PC-9 (cell line): ENCODE measurements around the gene DIP2C. TPM values are rescaled to one million over a fixed set of nuclear protein-coding genes. Genes with fewer than 3 reads are reported as not detected.

Experiments used
- BruUV-seq: library from RNA; stranded (reverse); fragments of 400-500 nt; replicated peaks from 2 replicates; lab custom pipeline; 2021; lab: Mats Ljungman, UMichigan
- CTCF ChIA-PET: fragments of 300-600 bp; sonication (Branson Sonifier 250); formaldehyde crosslinking; loops from one replicate; lab custom pipeline; 2022; ENCODE audit warnings: antibody characterized with exemption; lab: Charles Lee
- POLR2A ChIA-PET: fragments of 300-600 bp; sonication (Branson Sonifier 250); formaldehyde crosslinking; loops from one replicate; lab custom pipeline; 2022; ENCODE audit warnings: antibody characterized with exemption; ENCODE audit not compliant: unreplicated experiment; lab: Charles Lee
- DNase-seq, 2 experiments: peaks; one replicate each; pipeline versions ENCODE4 v3.0.0 to v3.0.0-alpha.2; 2015 to 2022; ENCODE audit warnings: mixed read lengths in 1 of 2
- H2AFZ ChIP-seq: fragments of 200-600 bp; sonication (generic); 2 replicates; pipeline ENCODE4 v1.8.1; 2017; ENCODE audit warnings: antibody characterized with exemption
- H3F3A ChIP-seq: fragments of 200-600 bp; sonication (generic); 2 replicates; pipeline ENCODE4 v1.8.1; 2017; ENCODE audit warnings: antibody characterized with exemption, mild to moderate bottlenecking, low read depth; ENCODE audit not compliant: insufficient read depth
- H3K27ac ChIP-seq: fragments of 200-600 bp; sonication (generic); 2 replicates; pipeline ENCODE4 v1.6.1; 2016; ENCODE audit warnings: mixed run types
- H3K27me3 ChIP-seq: fragments of 200-600 bp; sonication (generic); 2 replicates; pipeline ENCODE4 v1.6.1; 2016; ENCODE audit warnings: low read depth, mixed run types; ENCODE audit not compliant: insufficient read depth
- H3K36me3 ChIP-seq: fragments of 200-600 bp; sonication (generic); 2 replicates; pipeline ENCODE4 v1.6.1; 2016; ENCODE audit warnings: low read depth, mixed run types
- H3K4me1 ChIP-seq: fragments of 200-600 bp; sonication (generic); replicated peaks from 2 replicates; pipeline ENCODE4 v1.6.1; 2016; ENCODE audit warnings: mixed run types; ENCODE audit not compliant: insufficient read depth
- H3K4me2 ChIP-seq: fragments of 200-600 bp; sonication (generic); 2 replicates; pipeline ENCODE4 v1.6.1; 2017; ENCODE audit warnings: mixed run types
- H3K4me3 ChIP-seq: fragments of 200-600 bp; sonication (generic); 2 replicates; pipeline ENCODE4 v1.6.1; 2016; ENCODE audit warnings: mixed run types
- H3K79me2 ChIP-seq: fragments of 200-600 bp; sonication (generic); 2 replicates; pipeline ENCODE4 v1.6.1; 2017; ENCODE audit warnings: low read depth, mixed run types
- H3K9me2 ChIP-seq: fragments of 200-600 bp; sonication (generic); 2 replicates; pipeline ENCODE4 v1.8.1; 2017; ENCODE audit warnings: mild to moderate bottlenecking; ENCODE audit not compliant: insufficient read depth
- H3K9me3 ChIP-seq: fragments of 200-600 bp; sonication (generic); 2 replicates; pipeline ENCODE4 v1.8.1; 2016; ENCODE audit warnings: low read depth; ENCODE audit not compliant: insufficient read depth
- H4K20me1 ChIP-seq: fragments of 200-600 bp; sonication (generic); 2 replicates; pipeline ENCODE4 v1.8.1; 2017; ENCODE audit not compliant: insufficient read depth
- CTCF ChIP-seq: fragments of 200-600 bp; sonication (generic); conservative IDR thresholded peaks from 2 replicates; pipeline ENCODE4 v1.6.1; 2017; ENCODE audit warnings: mixed run types, antibody characterized with exemption, mild to moderate bottlenecking, moderate library complexity
- EZH2 ChIP-seq: fragments of 200-600 bp; sonication (generic); IDR thresholded peaks from 2 replicates; pipeline ENCODE4 v1.8.0; 2017; ENCODE audit warnings: antibody characterized with exemption, low read depth
- intact Hi-C: fragments of 100-400 bp; cut with micrococcal nuclease; formaldehyde crosslinking; loops from one replicate; pipeline ENCODE4 v1.10.0; 2022; ENCODE audit not compliant: unreplicated experiment
- total RNA-seq: library from RNA; stranded (reverse); gene quantifications from 2 replicates; pipeline ENCODE4 v1.2.3, GENCODE V29; 2021

DIP2C gene
- total RNA-seq, 1 experiment from 2014 or later, result 0.83 TPM

- Histone ChIP-seq H3K4me1 (no peaks in the 10 kb centered on the region), H3K27ac (no peak overlapping the region), H3K9me3 (no peaks in the 10 kb centered on the region), H3K9me2 (no peaks in the 10 kb centered on the region), H3F3A (no peaks in the 10 kb centered on the region), H3K4me2 (no peak overlapping the region), H4K20me1 (no peaks in the 10 kb centered on the region), H3K27me3 (peaks cover 39% of the 10 kb centered on the region), H3K4me3 (no peak overlapping the region), H3K79me2 (no peaks in the 10 kb centered on the region), H2AFZ (no peak overlapping the region), H3K36me3 (no peaks in the 10 kb centered on the region)
- CTCF ChIA-PET, result interaction anchor here (0.6 kb wide), 1 partner anchor 81 kb away, joined by 4 read pairs; no protein-coding TSS in a partner anchor
- DNase-seq, result no peak
- intact Hi-C loops, result no loop called here
- POLR2A ChIA-PET, result no interaction called here
- TF ChIP-seq EZH2, result no peak
- TF ChIP-seq CTCF, result no peak
- no TSS peak for BruUV-seq
Measured at GRCh38 chr10:630581-631073, 58.8 kb downstream of the DIP2C start.

- Histone ChIP-seq H2AFZ (no peak overlapping the region), H4K20me1 (no peaks in the 10 kb centered on the region), H3K36me3 (no peaks in the 10 kb centered on the region), H3K27ac (no peak overlapping the region), H3K4me1 (no peaks in the 10 kb centered on the region), H3K79me2 (no peaks in the 10 kb centered on the region), H3K9me3 (no peaks in the 10 kb centered on the region), H3K27me3 (peaks cover 45% of the 10 kb centered on the region), H3K4me3 (no peak overlapping the region), H3F3A (no peaks in the 10 kb centered on the region), H3K4me2 (no peak overlapping the region), H3K9me2 (no peaks in the 10 kb centered on the region)
- ChIA-PET CTCF (no interaction called here), POLR2A (no interaction called here)
- no peak for DNase-seq
- intact Hi-C loops, result no loop called here
- no peak for TF ChIP-seq CTCF
- no TSS peak for BruUV-seq
Measured at GRCh38 chr10:629186-629998, 60.1 kb downstream of the DIP2C start.

GRCh38 chr10:628386-629045 lies 61.0 kb downstream of the DIP2C start:
- Histone ChIP-seq H2AFZ (no peak overlapping the region), H3F3A (no peaks in the 10 kb centered on the region), H3K9me3 (no peaks in the 10 kb centered on the region), H3K4me1 (no peaks in the 10 kb centered on the region), H3K36me3 (no peaks in the 10 kb centered on the region), H3K27ac (no peak overlapping the region), H3K4me2 (no peak overlapping the region), H3K79me2 (no peaks in the 10 kb centered on the region), H3K9me2 (no peaks in the 10 kb centered on the region), H3K4me3 (no peak overlapping the region), H3K27me3 (peaks cover 43% of the 10 kb centered on the region), H4K20me1 (no peaks in the 10 kb centered on the region)
- ChIA-PET POLR2A (no interaction called here), CTCF (no interaction called here)
- TF ChIP-seq EZH2 (no peak), CTCF (no peak)
- no peak for DNase-seq
- BruUV-seq, result no TSS peak
- intact Hi-C loops, result no loop called here
